Fibroblast of skin of left biceps (primary cell): ENCODE data around the gene VRK1.
"Not testable (repeated sequence)": the region's sequence is repeated elsewhere in the genome, so short reads cannot be mapped to it uniquely, and the experiment has no call there.

ENCODE experiments used
- DNase-seq, 2 experiments: peaks; one replicate each; pipeline ENCODE4 v3.0.0-alpha.2; 2013; ENCODE audit warnings: low read depth in 2 of 2

Gene VRK1

GRCh38 chr14:96881713-96882112 lies 84.5 kb downstream of the VRK1 start:
- no peak for DNase-seq

GRCh38 chr14:96883974-96884373 lies 86.8 kb downstream of the VRK1 start:
- not testable (repeated sequence) for DNase-seq

- no peak for DNase-seq
These were observed 91.0 kb downstream of the VRK1 start for GRCh38 chr14:96888158-96888557.

GRCh38 chr14:96888593-96888992 lies 91.4 kb downstream of the VRK1 start:
- DNase-seq = no peak

GRCh38 chr14:96889091-96889490 lies 91.9 kb downstream of the VRK1 start:
- DNase-seq = no peak

- no peak for DNase-seq
These were observed 96.9 kb downstream of the VRK1 start for GRCh38 chr14:96893966-96894622.

GRCh38 chr14:96894966-96895365 lies 97.8 kb downstream of the VRK1 start:
- DNase-seq = no peak

- no peak for DNase-seq
These were observed 98.6 kb downstream of the VRK1 start for GRCh38 chr14:96895658-96896271.

- DNase-seq = no peak
These were observed 100.0 kb downstream of the VRK1 start for GRCh38 chr14:96897184-96897583.

- DNase-seq = no peak
These were observed 104.0 kb downstream of the VRK1 start for GRCh38 chr14:96901227-96901626.

- no peak for DNase-seq
These were observed 104.8 kb downstream of the VRK1 start for GRCh38 chr14:96902004-96902403.

GRCh38 chr14:96903444-96904023 lies 106.4 kb downstream of the VRK1 start:
- DNase-seq = no peak

- no peak for DNase-seq
These were observed 107.0 kb downstream of the VRK1 start for GRCh38 chr14:96904201-96904600.

GRCh38 chr14:96905065-96905464 lies 107.9 kb downstream of the VRK1 start:
- no peak for DNase-seq

GRCh38 chr14:96905825-96906224 lies 108.6 kb downstream of the VRK1 start:
- DNase-seq = no peak

GRCh38 chr14:96906434-96906833 lies 109.3 kb downstream of the VRK1 start:
- DNase-seq = no peak

GRCh38 chr14:96909841-96910364 lies 112.7 kb downstream of the VRK1 start:
- DNase-seq = no peak

- DNase-seq = no peak
These were observed 114.4 kb downstream of the VRK1 start for GRCh38 chr14:96911499-96912149.

GRCh38 chr14:96914571-96915128 lies 117.5 kb downstream of the VRK1 start:
- no peak for DNase-seq

GRCh38 chr14:96915478-96915877 lies 118.3 kb downstream of the VRK1 start:
- DNase-seq = no peak

- no peak for DNase-seq
These were observed 119.6 kb downstream of the VRK1 start for GRCh38 chr14:96916751-96917150.

GRCh38 chr14:96917442-96917963 lies 120.3 kb downstream of the VRK1 start:
- DNase-seq = no peak
